Gastrocnemius medialis (tissue), 4 donors: ENCODE data around the gene DNAJC28.

ENCODE experiments used
- CTCF ChIP-seq, 5 experiments: fragments of 450-650 bp in 3 of 5; fragments of 200-600 bp in 2 of 5; sonication (generic) in 2 of 5; IDR thresholded peaks in 4 of 5; conservative IDR thresholded peaks in 1 of 5; 1 replicate in 4 of 5; 2 replicates in 1 of 5; pipeline ENCODE4 v1.5.1; 2016 to 2019; ENCODE audit warnings: antibody characterized with exemption in 5 of 5, mild to moderate bottlenecking in 3 of 5, moderate library complexity in 3 of 5
- POLR2A ChIP-seq, 2 donors: fragments of 450-650 bp; IDR thresholded peaks; one replicate each; pipeline ENCODE4 v1.6.1; 2017; ENCODE audit warnings: antibody characterized with exemption in 2 of 2, mild to moderate bottlenecking in 2 of 2, moderate library complexity in 2 of 2

- no peak for TF ChIP-seq CTCF (IDR thresholded peaks at IDR 0.05 in 4 of 5, conservative IDR thresholded peaks at IDR 0.05 in 1 of 5)
- no peak for TF ChIP-seq POLR2A (IDR thresholded peaks at IDR 0.05)
Observed at GRCh38 chr21:33452362-33452761, 39.2 kb downstream of the DNAJC28 start.
